Measurements from ENCODE around the gene LTBR.

GRCh38 chr12:6382371-6382770 is 1.6 kb upstream of the LTBR start:
- TF ChIP-seq CTCF (IDR thresholded peaks at IDR 0.05) = no peak
- no peak for TF ChIP-seq SIN3A (IDR thresholded peaks at IDR 0.05; ENCODE audit: borderline replicate concordance, insufficient read depth, low read depth, low read length)
- TF ChIP-seq TCF7L2 (IDR thresholded peaks at IDR 0.05; ENCODE audit: low read depth, low read length) = no peak
- no peak for TF ChIP-seq REST (IDR thresholded peaks at IDR 0.05; ENCODE audit: insufficient read depth in 1 of 2, low read depth in 2 of 2, low read length in 1 of 2)
- TF ChIP-seq POLR2AphosphoS5 (IDR thresholded peaks at IDR 0.05; ENCODE audit: low read depth, low read length) = no peak
